ENCODE measurements around the gene ERV3-1.
"Not testable (repeated sequence)": the region's sequence is repeated elsewhere in the genome, so short reads cannot be mapped to it uniquely, and the experiment has no call there.

Gene ERV3-1

GRCh38 chr7:65009394-65009793, 2.9 kb upstream of the ERV3-1 start:
- H3K9ac ChIP-seq (ENCODE audit: low read length); H3K27me3 ChIP-seq (ENCODE audit: low read depth, low read length); H2AFZ ChIP-seq (ENCODE audit: low read depth, low read length); H3K4me3 ChIP-seq (ENCODE audit: low read length); H3K4me2 ChIP-seq (ENCODE audit: low read length); H3K9me3 ChIP-seq (ENCODE audit: insufficient read depth, low read length); H3K27ac ChIP-seq (ENCODE audit: low read length); H4K20me1 ChIP-seq (ENCODE audit: insufficient read depth, low read length): not testable (repeated sequence)
- Histone ChIP-seq H3K4me1 (ENCODE audit: low read length) (peaks cover 12% of the 10 kb centered on the region), H3K36me3 (replicated peaks; ENCODE audit: low read depth, low read length) (peaks cover 11% of the 10 kb centered on the region), H3K79me2 (ENCODE audit: low read length) (peaks cover 21% of the 10 kb centered on the region)

- H4K20me1 ChIP-seq (ENCODE audit: insufficient read depth, low read length); H3K9me3 ChIP-seq (ENCODE audit: insufficient read depth, low read length); H3K27me3 ChIP-seq (ENCODE audit: low read depth, low read length): not testable (repeated sequence)
- H3K36me3 ChIP-seq (replicated peaks; ENCODE audit: low read depth, low read length): peaks cover 34% of the 10 kb centered on the region
- peak overlapping the region; percentile 86 for H2AFZ ChIP-seq (ENCODE audit: low read depth, low read length)
- peak overlapping the region; percentile 83 for H3K4me2 ChIP-seq (ENCODE audit: low read length)
- H3K4me1 ChIP-seq (ENCODE audit: low read length): peaks cover 12% of the 10 kb centered on the region
- H3K79me2 ChIP-seq (ENCODE audit: low read length): peaks cover 44% of the 10 kb centered on the region
- peak overlapping the region; percentile 92; the same call in 1 of the 2 replicates for H3K9ac ChIP-seq (ENCODE audit: low read length)
- H3K27ac ChIP-seq (ENCODE audit: low read length): peak overlapping the region; percentile 49
- peak overlapping the region; percentile 91 for H3K4me3 ChIP-seq (ENCODE audit: low read length)
Measured at GRCh38 chr7:65007036-65007435, 549 bp upstream of the ERV3-1 start.

GRCh38 chr7:65004575-65004974, 1.9 kb downstream of the ERV3-1 start:
- H3K4me3 ChIP-seq (ENCODE audit: low read length): no peak overlapping the region
- no peak overlapping the region for H3K27ac ChIP-seq (ENCODE audit: low read length)
- peaks cover 55% of the 10 kb centered on the region for H3K36me3 ChIP-seq (replicated peaks; ENCODE audit: low read depth, low read length)
- H4K20me1 ChIP-seq (ENCODE audit: insufficient read depth, low read length): no peaks in the 10 kb centered on the region
- peaks cover 18% of the 10 kb centered on the region for H3K4me1 ChIP-seq (ENCODE audit: low read length)
- H3K9me3 ChIP-seq (ENCODE audit: insufficient read depth, low read length): peaks cover 15% of the 10 kb centered on the region; the same call in 1 of the 2 replicates
- H2AFZ ChIP-seq (ENCODE audit: low read depth, low read length): no peak overlapping the region
- H3K4me2 ChIP-seq (ENCODE audit: low read length): no peak overlapping the region
- no peak overlapping the region for H3K9ac ChIP-seq (ENCODE audit: low read length)
- no peaks in the 10 kb centered on the region for H3K27me3 ChIP-seq (ENCODE audit: low read depth, low read length)
- TF ChIP-seq EZH2phosphoT487 (IDR thresholded peaks at IDR 0.05; ENCODE audit: low read depth): no peak
- no peak for TF ChIP-seq CTCF (IDR thresholded peaks at IDR 0.05; ENCODE audit: low read depth, low read length)
- peaks cover 61% of the 10 kb centered on the region for H3K79me2 ChIP-seq (ENCODE audit: low read length)

- Histone ChIP-seq H2AFZ (ENCODE audit: low read depth, low read length) (no peak overlapping the region), H3K9me3 (ENCODE audit: insufficient read depth, low read length) (peaks cover 25% of the 10 kb centered on the region), H3K79me2 (ENCODE audit: low read length) (peaks cover 70% of the 10 kb centered on the region), H3K36me3 (replicated peaks; ENCODE audit: low read depth, low read length) (peaks cover 70% of the 10 kb centered on the region), H4K20me1 (ENCODE audit: insufficient read depth, low read length) (peaks cover 5% of the 10 kb centered on the region; the same call in 1 of the 2 replicates), H3K4me2 (ENCODE audit: low read length) (no peak overlapping the region), H3K27me3 (ENCODE audit: low read depth, low read length) (no peaks in the 10 kb centered on the region), H3K4me1 (ENCODE audit: low read length) (peaks cover 26% of the 10 kb centered on the region), H3K9ac (ENCODE audit: low read length) (no peak overlapping the region), H3K4me3 (ENCODE audit: low read length) (no peak overlapping the region), H3K27ac (ENCODE audit: low read length) (no peak overlapping the region)
- TF ChIP-seq EZH2phosphoT487 (IDR thresholded peaks at IDR 0.05; ENCODE audit: low read depth) (no peak), CTCF (IDR thresholded peaks at IDR 0.05; ENCODE audit: low read depth, low read length) (no peak)
Measured at GRCh38 chr7:65002972-65003585, 3.4 kb downstream of the ERV3-1 start.

- Histone ChIP-seq H3K27me3 (ENCODE audit: low read depth, low read length) (no peaks in the 10 kb centered on the region), H3K9ac (ENCODE audit: low read length) (no peak overlapping the region), H3K4me2 (ENCODE audit: low read length) (no peak overlapping the region), H2AFZ (ENCODE audit: low read depth, low read length) (no peak overlapping the region), H3K36me3 (replicated peaks; ENCODE audit: low read depth, low read length) (peaks cover 83% of the 10 kb centered on the region), H3K4me1 (ENCODE audit: low read length) (peaks cover 20% of the 10 kb centered on the region), H3K9me3 (ENCODE audit: insufficient read depth, low read length) (peaks cover 25% of the 10 kb centered on the region), H3K4me3 (ENCODE audit: low read length) (no peak overlapping the region), H3K27ac (ENCODE audit: low read length) (no peak overlapping the region), H3K79me2 (ENCODE audit: low read length) (peaks cover 69% of the 10 kb centered on the region), H4K20me1 (ENCODE audit: insufficient read depth, low read length) (peaks cover 5% of the 10 kb centered on the region; the same call in 1 of the 2 replicates)
- TF ChIP-seq CTCF (IDR thresholded peaks at IDR 0.05; ENCODE audit: low read depth, low read length): no peak
- TF ChIP-seq EZH2phosphoT487 (IDR thresholded peaks at IDR 0.05; ENCODE audit: low read depth): no peak
Measured at GRCh38 chr7:65001291-65001814, 5.1 kb downstream of the ERV3-1 start.
